T47D (cell line): ENCODE measurements around the gene SPACA7.

Experiments used
- DNase-seq, 2 experiments: peaks; one replicate each; pipeline versions ENCODE4 v3.0.0 to v3.0.0-alpha.2; 2011 to 2012; ENCODE audit warnings: low read depth in 1 of 2, low spot score in 1 of 2
- JUND ChIP-seq: IDR thresholded peaks from 2 replicates; pipeline ENCODE4 v1.6.1; 2012; ENCODE audit warnings: low read depth
- in situ Hi-C: cut with HindIII; loops from 2 replicates; pipeline ENCODE4 v1.10.0; 2016; ENCODE audit warnings: low sequenced_read_pairs, low pct_unique_long_range_greater_than_20kb

Gene SPACA7

GRCh38 chr13:112449545-112449930, 73.4 kb downstream of the SPACA7 start:
- TF ChIP-seq JUND: no peak
- in situ Hi-C loops: no loop called here
- no peak for DNase-seq

DNA sequence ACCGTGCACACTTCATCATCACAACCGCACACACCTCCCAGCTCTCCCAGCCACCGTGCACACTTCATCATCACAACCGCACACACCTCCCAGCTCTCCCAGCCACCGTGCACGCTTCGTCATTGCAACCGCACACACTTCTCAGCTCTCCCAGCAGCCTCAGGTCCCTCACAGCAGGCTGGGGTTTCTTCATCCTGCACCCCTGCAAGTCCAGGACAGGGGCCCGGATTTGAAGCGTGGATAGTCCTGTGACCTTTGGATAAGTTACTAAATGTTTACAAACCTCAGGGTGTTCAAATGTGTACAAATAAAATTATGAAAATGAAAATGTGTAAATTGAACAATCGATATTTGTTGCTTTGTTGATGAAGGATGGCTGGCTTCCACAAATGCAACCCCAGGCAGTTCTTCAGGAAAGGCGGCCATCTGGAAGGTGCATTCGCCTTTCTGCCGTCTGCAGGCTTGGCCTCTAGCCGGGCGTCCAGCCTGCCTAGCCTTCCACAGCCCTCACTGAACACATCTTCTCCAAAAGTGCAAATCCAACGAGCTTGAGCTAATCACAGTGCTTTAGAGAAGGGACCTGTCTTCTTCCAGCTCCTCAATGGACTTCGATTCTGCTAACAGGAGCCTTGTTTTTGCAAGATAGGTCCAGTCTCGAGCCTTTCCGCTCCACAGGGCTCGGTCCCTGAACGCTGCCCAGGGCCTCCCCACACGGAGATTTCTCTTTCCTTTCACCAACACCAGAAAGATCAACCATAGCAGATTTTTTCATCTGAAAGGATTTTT, 74.2 kb downstream of the SPACA7 start:
- no peak for DNase-seq
- TF ChIP-seq JUND: no peak
- in situ Hi-C loops: no loop called here

- in situ Hi-C loops: no loop called here
- DNase-seq: no peak
- TF ChIP-seq JUND: no peak
Observed at GRCh38 chr13:112450904-112451240, 74.7 kb downstream of the SPACA7 start.

DNA sequence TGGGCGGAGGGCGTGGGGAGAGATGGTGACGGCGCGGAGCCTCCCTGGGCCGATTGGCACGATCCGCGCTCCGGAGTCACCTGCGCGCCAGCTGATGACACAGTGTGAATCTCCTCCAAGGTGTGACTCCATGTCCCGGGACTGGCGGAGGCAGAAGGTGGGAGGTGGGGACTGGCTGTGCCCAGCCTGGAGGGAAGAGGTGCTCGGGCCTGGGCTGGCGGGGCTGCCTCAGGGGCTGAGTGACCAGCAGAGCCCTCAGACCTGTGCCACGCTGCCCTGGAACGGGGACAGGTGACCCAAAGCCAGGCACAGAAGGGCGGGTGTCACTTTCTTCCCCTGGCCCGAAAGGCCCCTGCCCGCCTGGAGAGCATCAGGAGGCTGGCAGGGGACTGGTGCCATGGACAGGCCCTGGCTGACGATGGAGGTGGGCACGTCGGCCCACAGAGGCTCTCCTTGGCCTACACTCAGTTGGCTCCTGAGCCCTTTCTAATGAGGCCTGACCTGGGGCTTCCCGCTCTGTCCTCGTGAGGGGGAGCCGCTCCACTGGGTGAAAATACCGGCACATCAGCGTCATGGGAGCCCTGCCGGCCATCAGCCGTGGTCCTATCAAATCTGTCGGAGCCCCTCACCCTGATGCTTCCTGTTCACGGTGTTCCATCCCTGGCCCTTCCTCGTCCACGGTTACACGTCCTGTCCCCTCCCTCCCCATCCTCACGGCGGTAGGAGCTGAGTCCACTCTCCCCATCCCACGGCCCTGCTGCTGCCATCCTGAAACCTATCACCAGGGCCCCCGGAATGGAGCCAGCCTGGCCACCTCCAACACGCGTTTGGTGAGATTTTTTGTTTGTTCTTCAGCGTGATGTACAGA, 75.6 kb downstream of the SPACA7 start:
- TF ChIP-seq JUND: no peak
- DNase-seq: no peak
- in situ Hi-C loops: no loop called here

DNA sequence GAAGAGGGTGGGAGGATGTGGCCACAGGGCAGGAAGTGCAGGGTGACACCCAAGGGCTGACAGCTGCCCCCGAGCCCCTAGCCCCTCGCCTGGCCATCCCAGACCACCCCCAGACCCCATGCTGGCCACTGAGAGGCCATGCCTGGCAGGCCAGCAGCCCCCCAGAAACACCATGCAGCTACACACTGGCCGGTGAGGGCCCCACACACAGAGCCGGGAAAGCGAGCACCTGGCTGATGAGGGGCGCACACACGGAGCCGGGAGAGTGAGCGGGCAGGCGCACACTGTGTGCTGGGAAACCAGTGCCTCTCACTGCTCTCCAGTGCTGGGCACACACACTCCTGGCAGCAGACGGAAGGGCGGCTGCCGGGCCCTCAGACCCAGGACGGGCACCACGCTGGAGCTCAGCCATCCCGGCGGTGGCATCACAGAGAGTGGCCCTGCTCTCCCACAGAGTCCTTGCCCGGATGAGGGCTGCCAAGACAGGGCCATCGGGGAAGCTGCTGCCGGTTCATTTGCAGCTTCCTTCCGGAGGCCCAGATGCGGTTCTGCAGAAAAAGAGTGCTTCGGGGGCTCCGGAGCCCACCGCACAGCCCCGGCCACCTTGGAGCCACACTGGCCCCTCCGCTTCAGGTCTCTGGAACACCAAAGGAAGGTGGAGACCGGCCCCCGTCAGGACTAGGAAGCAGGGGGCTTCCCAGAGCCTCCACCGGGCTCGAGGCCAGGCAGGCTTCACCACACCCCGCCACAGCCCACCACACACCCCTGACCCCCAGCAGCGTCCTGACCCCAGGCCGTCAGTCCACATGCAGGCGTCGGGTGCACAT, 76.4 kb downstream of the SPACA7 start:
- in situ Hi-C loops: no loop called here
- no peak for DNase-seq
- no peak for TF ChIP-seq JUND

DNA sequence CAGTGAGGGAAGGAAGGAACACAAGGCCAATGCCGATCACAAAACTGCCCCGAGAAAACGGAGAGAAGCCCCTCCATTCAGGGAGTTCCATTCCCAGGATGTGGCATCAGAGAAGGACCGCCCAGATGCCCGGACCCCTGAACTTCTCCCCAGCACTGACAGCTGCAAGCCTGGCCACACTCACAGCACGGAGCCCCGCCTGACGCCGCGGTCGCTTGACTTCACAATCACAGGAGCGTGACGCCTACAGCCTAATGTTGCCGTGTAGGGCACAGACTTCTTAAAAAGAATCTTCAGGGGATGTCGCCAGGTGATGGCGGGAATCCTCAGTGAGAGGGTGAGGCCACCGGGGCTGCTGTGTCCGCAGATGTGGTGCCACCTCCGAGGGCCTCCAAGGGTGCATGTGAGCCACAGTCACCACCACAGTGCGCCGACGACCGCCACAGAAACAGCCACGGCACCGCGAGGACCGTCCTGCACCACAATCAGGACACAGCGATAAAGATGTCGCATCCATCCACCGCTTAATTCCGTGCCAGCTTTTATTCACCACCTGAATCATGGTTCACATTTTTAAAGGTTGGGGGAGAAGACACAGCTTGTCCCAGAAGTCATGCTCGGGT, 77.2 kb downstream of the SPACA7 start:
- TF ChIP-seq JUND: no peak
- in situ Hi-C loops: no loop called here
- no peak for DNase-seq

GRCh38 chr13:112453874-112454647, 77.9 kb downstream of the SPACA7 start:
- no peak for TF ChIP-seq JUND
- in situ Hi-C loops: no loop called here
- DNase-seq: no peak

DNA sequence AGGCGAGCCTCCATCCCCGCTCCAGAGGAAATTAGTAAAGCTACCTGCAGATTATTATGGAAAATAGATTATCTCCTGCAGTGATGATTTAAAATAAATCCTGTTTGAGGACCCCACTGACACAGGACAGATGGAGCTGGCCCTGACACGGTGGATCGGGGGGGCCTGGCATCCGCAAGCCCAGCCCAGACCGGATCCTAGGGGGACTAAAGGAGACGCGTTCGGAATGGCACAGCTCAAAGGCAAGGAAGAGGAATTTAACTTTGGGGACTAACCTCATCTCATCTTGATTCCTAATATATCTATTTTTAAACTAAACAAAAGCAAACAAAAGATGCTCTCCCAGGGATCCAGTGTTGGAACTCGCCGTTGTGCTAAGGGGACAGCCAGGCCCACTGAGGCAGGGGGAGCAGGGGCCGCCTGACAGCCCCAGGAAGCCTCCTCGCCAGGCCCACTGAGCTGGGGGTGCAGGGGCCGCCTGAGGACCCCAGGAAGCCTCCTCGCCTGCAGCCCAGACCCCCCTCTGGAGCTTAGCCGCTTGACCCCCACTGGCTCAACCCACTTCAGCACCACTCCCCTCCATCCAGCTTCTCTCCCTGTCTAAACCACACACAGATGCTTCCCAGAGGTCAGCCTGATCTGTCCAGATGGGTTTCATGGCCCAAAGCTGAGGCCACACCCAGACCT, 78.6 kb downstream of the SPACA7 start:
- no peak for TF ChIP-seq JUND
- in situ Hi-C loops: no loop called here
- no peak for DNase-seq

DNA sequence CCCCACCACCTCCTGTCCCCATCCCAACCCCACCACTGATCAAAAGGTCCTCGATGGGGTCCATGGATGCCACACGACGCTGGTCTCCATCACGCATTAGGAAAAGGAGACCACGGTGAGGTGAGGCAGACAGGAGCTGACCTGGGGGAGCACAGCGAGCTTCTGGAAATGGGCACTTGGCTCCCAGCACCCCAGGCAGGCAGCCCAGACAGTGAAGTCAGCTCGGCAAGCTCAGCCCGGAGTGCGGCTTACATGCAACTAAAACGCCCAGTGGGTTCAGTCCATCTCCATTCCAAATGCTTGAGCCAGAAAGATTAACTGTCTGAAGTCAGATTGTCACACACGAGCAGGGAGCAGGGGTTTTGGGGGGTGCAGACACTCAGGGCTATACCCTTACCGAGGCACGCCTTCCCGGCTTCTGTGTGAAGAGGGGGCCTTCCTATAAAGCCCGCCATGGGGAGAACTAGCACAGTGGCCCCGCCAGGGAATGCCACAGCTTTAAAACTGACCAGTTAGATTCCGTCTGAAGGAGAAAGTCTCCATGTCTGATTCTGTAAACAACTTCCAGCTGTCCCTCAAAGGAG, 79.4 kb downstream of the SPACA7 start:
- no peak for DNase-seq
- no peak for TF ChIP-seq JUND
- in situ Hi-C loops: no loop called here

DNA sequence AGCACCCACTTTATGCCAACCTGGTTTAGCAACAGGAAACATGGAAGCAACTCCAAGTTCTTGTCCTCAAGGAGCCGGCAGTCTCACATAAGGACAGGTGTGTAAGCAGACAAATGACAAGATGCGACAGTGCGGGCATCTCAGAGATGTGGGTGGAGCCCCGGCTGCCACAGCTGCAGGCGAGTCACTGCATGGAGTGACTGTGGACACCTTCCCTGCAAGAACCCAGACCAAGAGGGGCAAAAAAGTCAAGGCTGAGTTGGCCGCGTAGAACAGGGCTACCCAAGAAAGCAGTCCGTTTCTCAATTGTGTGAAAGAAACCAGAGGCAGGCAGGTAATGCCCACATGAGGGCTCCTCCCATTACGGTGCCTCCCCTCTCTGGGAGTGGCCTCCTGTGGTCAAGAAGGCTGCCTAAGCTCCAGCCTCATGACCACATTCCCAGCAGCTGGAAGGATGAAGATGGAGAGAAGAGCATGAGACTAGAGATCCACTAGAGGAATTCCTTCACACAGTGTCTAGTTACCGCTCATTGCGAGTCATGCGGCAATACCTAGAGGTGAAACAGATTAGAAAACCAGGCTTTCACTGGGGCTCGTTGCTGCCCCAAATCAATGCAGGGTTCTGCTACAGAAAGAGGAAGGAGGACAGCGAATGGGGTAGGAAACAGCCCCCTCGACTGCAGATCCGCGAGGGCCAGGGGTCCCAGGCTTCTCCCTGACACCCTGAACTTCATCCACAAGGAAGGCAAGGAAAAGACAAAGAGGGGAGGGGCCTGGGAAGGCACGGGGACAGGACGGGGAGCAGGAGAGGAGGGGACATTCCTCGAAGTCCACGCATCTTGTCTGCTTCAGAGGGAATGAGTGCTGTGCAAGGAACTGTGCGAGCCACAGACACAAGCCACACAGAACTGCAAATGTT, 80.2 kb downstream of the SPACA7 start:
- in situ Hi-C loops: no loop called here
- no peak for DNase-seq
- no peak for TF ChIP-seq JUND
